NB4 (cell line): ENCODE data around the gene PIP5K1C.

Experiments
- POLR2A ChIP-seq: IDR thresholded peaks from 2 replicates; pipeline ENCODE4 v1.6.1; 2011; ENCODE audit warnings: mild to moderate bottlenecking; ENCODE audit not compliant: insufficient read length; ENCODE audit errors: extremely low read depth
- TF ChIP-seq, protein P1 (sequence below): IDR thresholded peaks from one replicate; pipeline ENCODE4 v1.5.1; 2012; ENCODE audit warnings: low read depth, low read length

DNA sequence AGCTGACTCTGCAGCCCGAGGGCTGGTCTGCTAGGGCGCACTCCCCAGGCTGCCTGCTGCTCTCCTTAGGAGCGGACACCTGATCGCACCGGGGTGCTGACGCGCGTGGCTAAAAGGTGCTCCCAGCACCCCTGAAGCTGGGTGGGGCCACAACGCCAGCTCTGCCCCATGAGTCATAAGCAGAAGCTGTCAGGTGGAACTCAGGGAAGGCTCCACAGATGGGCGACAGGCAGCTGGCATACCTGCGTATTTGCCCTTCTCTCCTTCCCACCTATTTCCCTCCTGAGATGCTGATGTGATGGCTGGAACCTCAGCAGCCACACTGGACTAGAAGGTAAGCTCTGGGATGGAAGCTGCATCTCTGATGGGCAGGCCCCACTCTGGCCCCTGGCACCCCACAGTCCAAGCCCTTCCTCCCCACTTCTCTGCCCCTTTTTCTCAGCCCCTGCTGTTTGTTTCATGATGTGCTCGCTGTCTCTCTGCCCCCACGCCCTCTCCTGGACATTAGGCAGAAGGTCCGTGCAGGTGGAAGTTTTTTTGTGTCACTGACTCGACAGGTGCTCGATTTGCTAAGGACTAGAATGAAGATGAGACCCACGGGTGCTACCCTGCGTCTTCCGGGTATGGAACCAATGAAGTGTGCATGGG is 43.4 kb downstream of the PIP5K1C start:
- TF ChIP-seq, protein P1, sequence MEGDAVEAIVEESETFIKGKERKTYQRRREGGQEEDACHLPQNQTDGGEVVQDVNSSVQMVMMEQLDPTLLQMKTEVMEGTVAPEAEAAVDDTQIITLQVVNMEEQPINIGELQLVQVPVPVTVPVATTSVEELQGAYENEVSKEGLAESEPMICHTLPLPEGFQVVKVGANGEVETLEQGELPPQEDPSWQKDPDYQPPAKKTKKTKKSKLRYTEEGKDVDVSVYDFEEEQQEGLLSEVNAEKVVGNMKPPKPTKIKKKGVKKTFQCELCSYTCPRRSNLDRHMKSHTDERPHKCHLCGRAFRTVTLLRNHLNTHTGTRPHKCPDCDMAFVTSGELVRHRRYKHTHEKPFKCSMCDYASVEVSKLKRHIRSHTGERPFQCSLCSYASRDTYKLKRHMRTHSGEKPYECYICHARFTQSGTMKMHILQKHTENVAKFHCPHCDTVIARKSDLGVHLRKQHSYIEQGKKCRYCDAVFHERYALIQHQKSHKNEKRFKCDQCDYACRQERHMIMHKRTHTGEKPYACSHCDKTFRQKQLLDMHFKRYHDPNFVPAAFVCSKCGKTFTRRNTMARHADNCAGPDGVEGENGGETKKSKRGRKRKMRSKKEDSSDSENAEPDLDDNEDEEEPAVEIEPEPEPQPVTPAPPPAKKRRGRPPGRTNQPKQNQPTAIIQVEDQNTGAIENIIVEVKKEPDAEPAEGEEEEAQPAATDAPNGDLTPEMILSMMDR = no peak
- no peak for TF ChIP-seq POLR2A
